HUDEP-2 (cell line): Measurements from ENCODE around the gene ANXA3.
"Not testable (repeated sequence)": the region's sequence is repeated elsewhere in the genome, so short reads cannot be mapped to it uniquely, and the experiment has no call there.

Experiments
- DNase-seq, 76 experiments: peaks; one replicate each; lab custom pipeline; 2025; ENCODE audit not compliant: unreplicated experiment in 76 of 76; lab: John Stamatoyannopoulos, UW

ANXA3 gene

GRCh38 chr4:78569306-78569821 is 17.8 kb downstream of the ANXA3 start:
- no peak for DNase-seq

GRCh38 chr4:78570117-78570516 is 18.5 kb downstream of the ANXA3 start:
- no peak for DNase-seq

- no peak for DNase-seq
Measured at GRCh38 chr4:78571804-78572203, 20.2 kb downstream of the ANXA3 start.

- DNase-seq: no peak
Measured at GRCh38 chr4:78578674-78579425, 27.3 kb downstream of the ANXA3 start.

- no peak for DNase-seq
Measured at GRCh38 chr4:78581618-78582017, 30.0 kb downstream of the ANXA3 start.

GRCh38 chr4:78584863-78585547 is 33.4 kb downstream of the ANXA3 start:
- DNase-seq: no peak

- DNase-seq: no peak
Measured at GRCh38 chr4:78585633-78586032, 34.1 kb downstream of the ANXA3 start.

GRCh38 chr4:78588894-78589545 is 37.5 kb downstream of the ANXA3 start:
- no peak for DNase-seq

- no peak for DNase-seq
Measured at GRCh38 chr4:78591404-78591803, 39.8 kb downstream of the ANXA3 start.

- peak in 32 of 76 experiments; percentile 1 to 55 (median 20) for DNase-seq
Measured at GRCh38 chr4:78592088-78592783, 40.7 kb downstream of the ANXA3 start.

GRCh38 chr4:78596111-78596742 is 44.7 kb downstream of the ANXA3 start:
- no peak for DNase-seq

GRCh38 chr4:78598431-78598830 is 46.9 kb downstream of the ANXA3 start:
- not testable (repeated sequence) for DNase-seq

- no peak for DNase-seq
Measured at GRCh38 chr4:78599147-78599546, 47.6 kb downstream of the ANXA3 start.

- DNase-seq: peak in 61 of 76 experiments; percentile 1 to 78 (median 29)
Measured at GRCh38 chr4:78599931-78600375, 48.4 kb downstream of the ANXA3 start.

- peak in 1 of 76 experiments; percentile 11 for DNase-seq
Measured at GRCh38 chr4:78601013-78601412, 49.4 kb downstream of the ANXA3 start.

- no peak for DNase-seq
Measured at GRCh38 chr4:78602334-78602733, 50.8 kb downstream of the ANXA3 start.

GRCh38 chr4:78603384-78603783 is 51.8 kb downstream of the ANXA3 start:
- DNase-seq: no peak

- no peak for DNase-seq
Measured at GRCh38 chr4:78604988-78605387, 53.4 kb downstream of the ANXA3 start.

GRCh38 chr4:78606035-78606434 is 54.5 kb downstream of the ANXA3 start:
- DNase-seq: no peak

GRCh38 chr4:78606530-78607095 is 55.0 kb downstream of the ANXA3 start:
- no peak for DNase-seq
